Ishikawa (cell line): ENCODE measurements around the gene CLNK.

ENCODE experiments used
- CREB1 ChIP-seq: IDR thresholded peaks from 2 replicates; pipeline ENCODE4 v1.6.1; 2012; ENCODE audit warnings: low read depth
- EGR1 ChIP-seq: IDR thresholded peaks from 2 replicates; pipeline ENCODE4 v1.6.1; 2012
- FOXM1 ChIP-seq: IDR thresholded peaks from 2 replicates; pipeline ENCODE4 v1.6.1; 2012; ENCODE audit warnings: low read depth, borderline replicate concordance
- NFIC ChIP-seq: IDR thresholded peaks from 2 replicates; pipeline ENCODE4 v1.6.1; 2012
- RAD21 ChIP-seq: IDR thresholded peaks from 2 replicates; pipeline ENCODE4 v1.6.1; 2012; ENCODE audit warnings: low read depth
- TEAD4 ChIP-seq: IDR thresholded peaks from 2 replicates; pipeline ENCODE4 v1.6.1; 2012
- YY1 ChIP-seq: IDR thresholded peaks from 2 replicates; pipeline ENCODE4 v1.6.1; 2012; ENCODE audit warnings: low read depth
- TF ChIP-seq, protein P1 (sequence below): IDR thresholded peaks from 2 replicates; pipeline ENCODE4 v1.6.1; 2012
- TF ChIP-seq, protein P2 (sequence below): IDR thresholded peaks from 2 replicates; pipeline ENCODE4 v1.6.1; 2012
- TF ChIP-seq, protein P3 (sequence below): IDR thresholded peaks from 2 replicates; pipeline ENCODE4 v1.6.1; 2012; ENCODE audit warnings: low read depth, mild to moderate bottlenecking

DNA sequence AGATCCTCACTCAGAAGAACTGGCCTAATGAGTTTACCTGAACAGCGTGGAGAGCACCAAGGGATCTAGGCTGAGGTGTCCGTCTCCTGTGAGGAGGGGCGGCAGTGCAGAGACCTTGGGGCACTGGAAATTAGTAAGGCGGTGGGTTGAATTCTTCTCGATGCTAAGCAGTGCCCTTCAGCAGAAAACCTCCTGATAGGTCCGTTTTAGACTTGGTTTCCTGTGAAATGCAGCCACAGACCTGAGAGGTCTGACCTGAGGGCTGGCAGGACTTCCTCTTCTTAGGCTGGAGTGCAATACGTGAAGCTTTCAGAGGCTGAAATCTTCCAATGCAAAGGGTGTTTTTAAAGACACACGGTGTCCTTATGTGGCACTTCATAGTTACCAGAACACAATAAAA lies at the start of gene CLNK:
- TF ChIP-seq, protein P1, sequence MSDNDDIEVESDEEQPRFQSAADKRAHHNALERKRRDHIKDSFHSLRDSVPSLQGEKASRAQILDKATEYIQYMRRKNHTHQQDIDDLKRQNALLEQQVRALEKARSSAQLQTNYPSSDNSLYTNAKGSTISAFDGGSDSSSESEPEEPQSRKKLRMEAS = no peak
- TF ChIP-seq NFIC = no peak
- no peak for TF ChIP-seq FOXM1
- TF ChIP-seq EGR1 = no peak
- no peak for TF ChIP-seq CREB1
- no peak for TF ChIP-seq TEAD4
- no peak for TF ChIP-seq RAD21
- TF ChIP-seq, protein P2, sequence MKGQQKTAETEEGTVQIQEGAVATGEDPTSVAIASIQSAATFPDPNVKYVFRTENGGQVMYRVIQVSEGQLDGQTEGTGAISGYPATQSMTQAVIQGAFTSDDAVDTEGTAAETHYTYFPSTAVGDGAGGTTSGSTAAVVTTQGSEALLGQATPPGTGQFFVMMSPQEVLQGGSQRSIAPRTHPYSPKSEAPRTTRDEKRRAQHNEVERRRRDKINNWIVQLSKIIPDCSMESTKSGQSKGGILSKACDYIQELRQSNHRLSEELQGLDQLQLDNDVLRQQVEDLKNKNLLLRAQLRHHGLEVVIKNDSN = no peak
- TF ChIP-seq, protein P3, sequence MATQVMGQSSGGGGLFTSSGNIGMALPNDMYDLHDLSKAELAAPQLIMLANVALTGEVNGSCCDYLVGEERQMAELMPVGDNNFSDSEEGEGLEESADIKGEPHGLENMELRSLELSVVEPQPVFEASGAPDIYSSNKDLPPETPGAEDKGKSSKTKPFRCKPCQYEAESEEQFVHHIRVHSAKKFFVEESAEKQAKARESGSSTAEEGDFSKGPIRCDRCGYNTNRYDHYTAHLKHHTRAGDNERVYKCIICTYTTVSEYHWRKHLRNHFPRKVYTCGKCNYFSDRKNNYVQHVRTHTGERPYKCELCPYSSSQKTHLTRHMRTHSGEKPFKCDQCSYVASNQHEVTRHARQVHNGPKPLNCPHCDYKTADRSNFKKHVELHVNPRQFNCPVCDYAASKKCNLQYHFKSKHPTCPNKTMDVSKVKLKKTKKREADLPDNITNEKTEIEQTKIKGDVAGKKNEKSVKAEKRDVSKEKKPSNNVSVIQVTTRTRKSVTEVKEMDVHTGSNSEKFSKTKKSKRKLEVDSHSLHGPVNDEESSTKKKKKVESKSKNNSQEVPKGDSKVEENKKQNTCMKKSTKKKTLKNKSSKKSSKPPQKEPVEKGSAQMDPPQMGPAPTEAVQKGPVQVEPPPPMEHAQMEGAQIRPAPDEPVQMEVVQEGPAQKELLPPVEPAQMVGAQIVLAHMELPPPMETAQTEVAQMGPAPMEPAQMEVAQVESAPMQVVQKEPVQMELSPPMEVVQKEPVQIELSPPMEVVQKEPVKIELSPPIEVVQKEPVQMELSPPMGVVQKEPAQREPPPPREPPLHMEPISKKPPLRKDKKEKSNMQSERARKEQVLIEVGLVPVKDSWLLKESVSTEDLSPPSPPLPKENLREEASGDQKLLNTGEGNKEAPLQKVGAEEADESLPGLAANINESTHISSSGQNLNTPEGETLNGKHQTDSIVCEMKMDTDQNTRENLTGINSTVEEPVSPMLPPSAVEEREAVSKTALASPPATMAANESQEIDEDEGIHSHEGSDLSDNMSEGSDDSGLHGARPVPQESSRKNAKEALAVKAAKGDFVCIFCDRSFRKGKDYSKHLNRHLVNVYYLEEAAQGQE = no peak
- TF ChIP-seq YY1 = no peak
